ENCODE measurements around the gene FAM110A.
A peak's percentile ranks its signal among the peaks of the same experiment; 100 is the strongest.

FAM110A gene

GRCh38 chr20:834151-834746, 734 bp downstream of the FAM110A start:
- H3K36me3 ChIP-seq (ENCODE audit: low read depth) = no peaks in the 10 kb centered on the region; the same call in 1 of the 2 replicates
- peak; percentile 32 for ATAC-seq (ENCODE audit: low read depth)
- peaks cover 17% of the 10 kb centered on the region for H3K4me1 ChIP-seq (ENCODE audit: insufficient read depth, poor library complexity, severe bottlenecking)
- TF ChIP-seq CTCF (IDR thresholded peaks at IDR 0.05; ENCODE audit: poor library complexity, severe bottlenecking) = no peak
- peak overlapping the region; percentile 75 for H3K27ac ChIP-seq (ENCODE audit: poor library complexity, severe bottlenecking)
- no peaks in the 10 kb centered on the region for H3K9me3 ChIP-seq (ENCODE audit: severe bottlenecking)
- H3K4me3 ChIP-seq (ENCODE audit: severe bottlenecking) = peak overlapping the region; percentile 88
- no peak for DNase-seq (ENCODE audit: low spot score)
- no peaks in the 10 kb centered on the region for H3K27me3 ChIP-seq (ENCODE audit: insufficient read depth, poor library complexity, severe bottlenecking)

GRCh38 chr20:835608-836045, 2.1 kb downstream of the FAM110A start:
- Histone ChIP-seq H3K36me3 (ENCODE audit: low read depth) (no peaks in the 10 kb centered on the region; the same call in 1 of the 2 replicates), H3K27me3 (ENCODE audit: insufficient read depth, poor library complexity, severe bottlenecking) (no peaks in the 10 kb centered on the region), H3K4me3 (ENCODE audit: severe bottlenecking) (no peak overlapping the region), H3K27ac (ENCODE audit: poor library complexity, severe bottlenecking) (peak overlapping the region; percentile 43), H3K9me3 (ENCODE audit: severe bottlenecking) (no peaks in the 10 kb centered on the region), H3K4me1 (ENCODE audit: insufficient read depth, poor library complexity, severe bottlenecking) (peaks cover 20% of the 10 kb centered on the region)
- no peak for ATAC-seq (ENCODE audit: low read depth)
- no peak for DNase-seq (ENCODE audit: low spot score)
- TF ChIP-seq CTCF (IDR thresholded peaks at IDR 0.05; ENCODE audit: poor library complexity, severe bottlenecking) = peak; percentile 9

- ATAC-seq (ENCODE audit: low read depth) = no peak
- H3K27me3 ChIP-seq (ENCODE audit: insufficient read depth, poor library complexity, severe bottlenecking) = no peaks in the 10 kb centered on the region
- H3K27ac ChIP-seq (ENCODE audit: poor library complexity, severe bottlenecking) = peak overlapping the region; percentile 43
- peaks cover 23% of the 10 kb centered on the region for H3K4me1 ChIP-seq (ENCODE audit: insufficient read depth, poor library complexity, severe bottlenecking)
- no peak overlapping the region for H3K4me3 ChIP-seq (ENCODE audit: severe bottlenecking)
- TF ChIP-seq CTCF (IDR thresholded peaks at IDR 0.05; ENCODE audit: poor library complexity, severe bottlenecking) = no peak
- no peak for DNase-seq (ENCODE audit: low spot score)
- no peaks in the 10 kb centered on the region for H3K9me3 ChIP-seq (ENCODE audit: severe bottlenecking)
- H3K36me3 ChIP-seq (ENCODE audit: low read depth) = no peaks in the 10 kb centered on the region; the same call in 1 of the 2 replicates
Measured at GRCh38 chr20:836190-836589, 2.7 kb downstream of the FAM110A start.

- no peaks in the 10 kb centered on the region; the same call in 1 of the 2 replicates for H3K36me3 ChIP-seq (ENCODE audit: low read depth)
- no peak overlapping the region for H3K27ac ChIP-seq (ENCODE audit: poor library complexity, severe bottlenecking)
- TF ChIP-seq CTCF (IDR thresholded peaks at IDR 0.05; ENCODE audit: poor library complexity, severe bottlenecking) = no peak
- no peak overlapping the region for H3K4me3 ChIP-seq (ENCODE audit: severe bottlenecking)
- no peak for DNase-seq (ENCODE audit: low spot score)
- ATAC-seq (ENCODE audit: low read depth) = no peak
- peaks cover 40% of the 10 kb centered on the region for H3K4me1 ChIP-seq (ENCODE audit: insufficient read depth, poor library complexity, severe bottlenecking)
- H3K9me3 ChIP-seq (ENCODE audit: severe bottlenecking) = no peaks in the 10 kb centered on the region
- H3K27me3 ChIP-seq (ENCODE audit: insufficient read depth, poor library complexity, severe bottlenecking) = no peaks in the 10 kb centered on the region
Measured at GRCh38 chr20:839015-839414, 5.5 kb downstream of the FAM110A start.

- Histone ChIP-seq H3K4me1 (ENCODE audit: insufficient read depth, poor library complexity, severe bottlenecking) (peaks cover 44% of the 10 kb centered on the region), H3K9me3 (ENCODE audit: severe bottlenecking) (no peaks in the 10 kb centered on the region), H3K27ac (ENCODE audit: poor library complexity, severe bottlenecking) (peak overlapping the region; percentile 88), H3K27me3 (ENCODE audit: insufficient read depth, poor library complexity, severe bottlenecking) (no peaks in the 10 kb centered on the region), H3K4me3 (ENCODE audit: severe bottlenecking) (no peak overlapping the region), H3K36me3 (ENCODE audit: low read depth) (peaks cover under 1% of the 10 kb centered on the region; the same call in 1 of the 2 replicates)
- no peak for TF ChIP-seq CTCF (IDR thresholded peaks at IDR 0.05; ENCODE audit: poor library complexity, severe bottlenecking)
- no peak for ATAC-seq (ENCODE audit: low read depth)
- no peak for DNase-seq (ENCODE audit: low spot score)
Measured at GRCh38 chr20:839626-840025, 6.1 kb downstream of the FAM110A start.
